HUDEP-2 (cell line): ENCODE data around the gene TUBD1.
"Not testable (repeated sequence)": the region's sequence is repeated elsewhere in the genome, so short reads cannot be mapped to it uniquely, and the experiment has no call there.

Source experiments
- DNase-seq, 76 experiments: peaks; one replicate each; lab custom pipeline; 2025; ENCODE audit not compliant: unreplicated experiment in 76 of 76; lab: John Stamatoyannopoulos, UW

TUBD1 gene

DNA sequence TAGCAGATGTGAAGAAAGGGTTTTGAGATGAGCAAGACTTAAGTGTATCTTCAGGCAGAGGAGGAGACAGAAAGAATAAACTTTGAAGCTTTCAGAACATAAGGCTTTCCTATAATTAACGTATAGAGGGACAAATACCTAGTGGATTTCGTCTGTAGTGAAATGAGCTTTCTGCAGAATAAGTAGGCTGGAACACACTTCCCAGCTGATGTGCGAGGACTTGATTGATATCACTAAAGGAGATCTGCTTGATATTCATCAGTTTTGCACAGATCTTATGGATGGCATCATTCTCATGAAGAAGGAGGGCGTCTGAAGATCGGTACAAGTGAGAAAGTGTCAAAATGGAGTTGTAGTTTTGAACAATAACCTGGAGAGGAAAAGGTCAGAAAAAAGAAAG is 14.8 kb downstream of the TUBD1 start:
- DNase-seq: no peak

DNA sequence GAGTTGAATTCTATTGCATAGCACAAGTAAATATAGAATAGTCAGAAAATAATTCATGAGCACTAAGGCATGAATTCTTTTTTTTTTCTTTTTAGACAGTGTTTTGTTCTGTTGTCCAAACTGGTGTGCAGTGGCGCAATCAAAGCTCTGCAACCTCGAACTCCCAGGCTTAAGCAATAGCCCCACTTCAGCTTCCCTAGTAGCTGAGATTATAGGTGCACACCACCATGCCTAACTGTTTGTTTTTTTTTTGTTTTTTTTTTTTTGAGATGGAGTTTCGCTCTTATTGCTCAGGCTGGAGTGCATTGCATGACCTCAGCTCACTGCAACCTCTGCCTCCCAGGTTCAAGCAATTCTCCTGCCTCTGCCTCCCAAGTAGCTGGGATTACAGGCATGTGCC is 16.6 kb downstream of the TUBD1 start:
- no peak for DNase-seq

- DNase-seq: no peak
These were observed 18.4 kb downstream of the TUBD1 start for GRCh38 chr17:59874376-59874775.

DNA sequence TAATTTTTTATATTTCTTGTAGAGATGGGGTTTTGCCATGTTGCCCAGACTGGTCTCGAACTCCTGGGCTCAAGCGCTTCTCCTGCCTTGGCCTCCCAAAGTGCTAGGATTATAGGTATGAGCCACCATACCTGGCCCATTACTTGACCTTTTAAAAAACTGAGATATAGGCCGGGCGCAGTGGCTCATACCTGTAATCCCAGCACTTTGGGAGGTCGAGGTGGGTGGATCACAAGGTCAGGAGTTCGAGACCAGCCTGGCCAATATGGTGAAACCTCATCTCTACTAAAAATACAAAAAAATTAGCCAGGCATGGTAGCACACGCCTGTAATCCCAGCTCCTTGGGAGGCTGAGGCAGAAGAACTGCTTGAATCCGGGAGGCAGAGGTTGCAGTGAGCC is 19.3 kb downstream of the TUBD1 start:
- DNase-seq: not testable (repeated sequence)

- no peak for DNase-seq
These were observed 20.4 kb downstream of the TUBD1 start for GRCh38 chr17:59872351-59872750.

- no peak for DNase-seq
These were observed 22.3 kb downstream of the TUBD1 start for GRCh38 chr17:59870482-59870881.

GRCh38 chr17:59869941-59870218 is 22.9 kb downstream of the TUBD1 start:
- DNase-seq: no peak

DNA sequence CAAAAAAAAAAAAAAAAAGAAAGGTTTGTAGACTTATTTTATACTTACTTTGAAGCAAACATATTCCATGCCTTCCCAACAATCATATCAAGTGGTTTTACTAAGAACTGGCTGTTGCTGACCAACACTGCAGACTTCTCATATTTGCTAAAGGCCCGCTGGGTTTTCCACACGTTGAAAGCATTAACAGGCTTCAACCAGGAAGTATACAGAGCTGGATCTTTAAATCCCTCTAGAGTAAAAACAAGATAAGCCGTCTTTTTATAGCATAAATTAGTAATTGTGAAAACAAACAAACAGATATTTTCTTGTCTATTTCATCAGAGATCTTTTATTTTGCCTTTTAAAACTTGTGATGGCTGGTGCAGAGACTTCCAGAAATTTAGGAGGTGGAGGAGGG is 29.1 kb downstream of the TUBD1 start:
- no peak for DNase-seq

- DNase-seq: peak in 11 of 76 experiments; percentile 7 to 48 (median 22)
These were observed 33.2 kb downstream of the TUBD1 start for GRCh38 chr17:59859444-59860025.

DNA sequence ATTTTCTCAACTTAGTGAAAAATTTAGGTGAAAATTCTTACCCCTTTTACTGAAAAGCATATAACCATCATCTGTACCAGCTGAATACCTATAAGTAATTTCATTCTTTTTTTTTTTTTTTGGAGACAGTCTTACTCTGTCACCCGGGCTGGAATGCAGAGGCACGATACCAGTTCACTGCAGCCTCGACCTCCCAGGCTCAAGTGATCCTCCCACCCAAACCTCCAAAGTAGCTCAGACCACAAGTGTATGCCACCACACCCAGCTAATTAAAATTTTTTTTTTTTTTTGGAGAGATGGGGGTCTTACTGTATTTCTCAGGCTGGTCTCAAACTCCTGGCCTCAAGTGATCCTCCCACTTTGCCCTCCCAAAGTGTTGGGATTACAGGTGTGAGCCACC is 33.8 kb downstream of the TUBD1 start:
- DNase-seq: no peak

DNA sequence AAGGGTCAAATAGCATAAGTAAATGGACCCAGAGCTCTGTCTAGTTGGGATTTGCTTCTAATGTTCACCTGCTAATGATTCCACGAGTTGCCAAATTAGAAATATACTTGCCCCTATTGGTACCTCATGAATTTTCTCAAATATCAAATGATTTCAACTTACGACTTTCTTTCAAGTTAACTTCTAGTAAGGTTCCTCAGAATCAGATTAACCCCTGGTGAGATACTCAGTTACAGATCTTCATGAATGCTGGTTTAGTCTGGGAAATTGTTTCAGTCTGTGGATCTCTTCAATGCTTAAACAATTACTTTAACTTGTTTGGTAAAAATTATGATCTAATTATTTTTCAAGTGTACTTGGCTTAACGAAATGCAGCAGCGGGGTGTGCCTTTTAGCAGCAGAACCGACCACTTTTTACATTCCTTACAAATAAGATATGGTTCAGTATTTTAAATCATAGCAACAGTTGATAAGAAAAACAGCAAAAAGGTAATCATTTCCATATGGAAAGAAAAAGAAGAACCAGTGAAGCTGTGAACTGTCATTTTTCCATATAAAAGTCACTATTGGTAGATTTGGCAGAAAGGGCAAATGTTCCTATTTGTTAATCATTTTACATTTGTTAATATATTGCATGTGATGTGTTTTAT is 34.5 kb downstream of the TUBD1 start:
- no peak for DNase-seq

DNA sequence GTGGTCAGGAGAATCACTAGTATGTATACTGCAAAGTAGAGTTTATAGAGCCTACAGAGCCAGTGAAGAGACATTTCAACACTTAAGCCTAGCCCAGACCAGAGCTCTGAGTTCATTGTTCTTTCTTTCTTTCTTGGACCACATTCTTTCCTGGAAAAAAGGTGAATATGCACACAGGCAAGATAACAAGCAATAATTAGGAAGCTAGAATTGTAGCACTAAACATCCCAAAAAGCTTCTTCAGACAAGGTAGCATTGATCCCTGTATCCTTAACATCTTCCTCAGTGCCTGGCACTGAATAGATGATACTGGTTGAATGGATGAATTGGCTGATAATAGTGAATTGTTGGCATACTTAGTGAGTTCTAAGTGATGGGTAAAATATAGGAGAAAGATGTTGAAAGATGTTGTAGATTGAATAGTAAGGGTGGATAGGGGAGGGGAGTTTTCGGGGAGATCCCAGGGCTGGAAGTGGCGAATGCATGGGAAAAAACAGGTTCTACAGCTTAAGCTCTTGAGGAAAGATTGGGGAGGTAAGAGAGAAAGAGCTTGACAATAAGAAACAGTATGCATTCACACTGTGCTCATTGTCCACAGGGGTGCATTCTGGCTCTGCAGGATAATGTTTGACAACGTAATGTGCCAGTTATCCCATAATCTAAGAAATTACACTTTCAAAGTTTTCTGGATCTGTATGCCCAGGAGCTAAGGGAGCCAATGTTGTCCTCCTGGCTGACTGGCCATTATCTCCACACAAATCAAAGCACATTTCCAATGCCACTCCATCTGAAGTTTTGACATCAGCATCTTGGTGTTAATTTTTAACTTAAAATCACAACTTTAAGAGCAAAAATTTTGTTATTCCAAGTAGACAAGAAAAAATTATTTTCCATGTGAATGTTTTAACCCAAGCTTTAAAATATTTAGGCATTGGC is 35.6 kb downstream of the TUBD1 start:
- no peak for DNase-seq

DNA sequence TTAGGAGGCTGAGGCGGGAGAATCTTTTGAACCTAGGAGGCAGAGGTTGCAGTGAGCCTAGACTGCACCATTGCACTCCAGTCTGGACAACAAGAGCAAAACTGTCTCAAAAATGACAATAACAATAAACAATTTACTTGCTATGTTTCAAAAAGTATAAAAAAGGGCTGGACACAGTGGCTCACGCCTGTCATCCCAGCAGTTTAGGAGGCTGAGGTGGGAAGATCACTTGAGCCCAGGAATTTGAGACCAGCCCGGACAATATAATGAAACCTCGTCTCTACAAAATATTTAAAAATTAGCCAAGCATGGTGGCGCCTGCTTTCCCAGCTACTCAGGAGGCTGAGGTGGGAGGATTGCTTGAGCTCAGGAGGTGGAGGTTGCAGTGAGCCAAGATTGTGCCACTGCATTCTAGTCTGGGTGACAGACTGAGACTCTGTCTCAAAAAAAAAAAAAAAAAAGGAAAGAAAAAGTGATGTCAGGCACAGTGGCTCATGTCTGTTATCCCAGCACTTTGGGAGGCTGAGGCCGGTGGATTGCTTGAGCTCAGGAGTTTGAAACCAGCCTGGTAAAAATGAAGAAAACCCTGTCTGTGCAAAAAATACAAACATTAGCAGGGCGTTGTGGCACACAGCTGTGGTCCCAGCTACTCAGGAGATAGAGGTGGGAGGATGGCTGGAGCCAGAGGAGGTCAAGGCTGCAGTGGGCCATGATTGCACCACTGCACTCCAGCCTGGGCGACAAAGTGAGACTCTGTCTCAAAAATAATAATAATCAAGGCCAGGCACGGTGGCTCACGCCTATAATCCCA is 38.6 kb downstream of the TUBD1 start:
- DNase-seq: not testable (repeated sequence)

- peak in 7 of 76 experiments; percentile 3 to 35 (median 17) for DNase-seq
These were observed 39.4 kb downstream of the TUBD1 start for GRCh38 chr17:59853168-59853918.

DNA sequence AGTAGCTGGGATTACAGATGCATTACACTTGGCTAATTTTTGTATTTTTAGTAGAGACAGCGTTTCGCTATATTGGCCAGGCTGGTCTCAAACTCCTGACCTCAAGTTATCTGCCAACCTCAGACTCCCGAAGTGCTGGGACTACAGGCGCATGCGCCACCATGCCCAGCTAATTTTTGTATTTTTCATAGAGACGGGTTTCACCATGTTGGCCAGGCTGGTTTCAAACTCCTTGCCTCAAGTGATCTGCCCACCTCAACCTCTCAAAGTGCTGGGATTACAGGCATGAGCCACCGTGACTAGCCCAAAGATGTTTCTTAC is 39.9 kb downstream of the TUBD1 start:
- DNase-seq: not testable (repeated sequence)

DNA sequence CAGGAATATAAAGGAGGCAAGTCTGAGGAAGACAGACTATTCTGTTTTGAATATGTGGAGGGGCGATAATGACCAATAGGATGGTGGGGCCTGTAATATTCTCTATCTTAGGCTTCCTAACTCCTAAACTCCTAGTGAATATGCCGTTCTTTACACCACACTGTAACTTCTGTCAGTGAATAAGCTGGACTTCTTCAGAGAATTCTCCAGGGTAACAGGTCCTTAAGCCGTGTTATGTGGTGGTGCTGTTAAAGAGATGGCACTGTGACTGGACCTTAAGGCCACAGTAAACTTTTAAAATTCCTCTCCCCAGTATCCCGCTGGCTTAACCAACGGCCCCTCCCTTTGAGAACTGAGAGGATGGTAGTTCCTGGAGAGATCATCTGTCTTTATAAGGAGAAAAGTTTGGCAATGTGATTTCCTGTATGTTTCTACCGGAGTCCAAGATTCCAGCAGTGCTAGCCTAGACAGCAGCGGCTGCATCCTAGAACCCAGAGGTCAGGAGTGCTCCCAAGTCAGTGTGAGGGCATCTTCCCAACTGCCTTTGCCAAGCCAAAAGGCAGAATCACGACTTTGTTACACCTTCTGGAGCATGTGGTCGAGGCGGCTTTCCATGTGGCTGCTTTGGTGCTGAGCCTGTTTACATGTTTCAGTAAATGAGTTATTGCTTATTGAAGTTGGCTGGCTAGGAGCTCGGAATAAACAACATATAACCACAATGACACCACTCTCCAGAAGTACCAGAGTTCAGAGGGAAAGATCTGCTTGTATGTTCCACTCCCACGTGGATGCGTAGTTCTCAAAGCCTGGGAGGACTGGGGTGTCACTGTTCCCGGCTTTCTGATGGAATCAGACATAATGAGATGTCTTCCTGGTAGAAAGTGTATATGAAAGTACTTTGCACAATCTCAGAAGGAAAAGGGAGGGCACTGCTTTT is 41.0 kb downstream of the TUBD1 start:
- DNase-seq: no peak

- DNase-seq: not testable (repeated sequence)
These were observed 42.4 kb downstream of the TUBD1 start for GRCh38 chr17:59850311-59850710.

GRCh38 chr17:59848778-59849177 is 44.0 kb downstream of the TUBD1 start:
- peak in 1 of 76 experiments; percentile 3 for DNase-seq

DNA sequence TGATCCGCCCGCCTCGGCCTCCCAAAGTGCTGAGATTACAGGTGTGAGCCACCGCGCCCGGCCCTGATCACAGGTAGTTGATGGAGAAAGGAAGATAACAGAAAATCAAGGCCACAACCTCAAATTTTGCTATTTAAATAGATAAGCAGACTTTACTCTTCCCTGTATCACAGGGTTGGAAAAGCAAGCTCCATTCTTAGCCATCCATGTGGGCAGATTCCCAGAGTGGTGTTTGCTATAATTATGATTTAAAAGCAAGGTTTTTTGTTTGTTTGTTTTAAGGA is 44.4 kb downstream of the TUBD1 start:
- DNase-seq: no peak
